Fibroblast of lung (primary cell): ENCODE data around the gene GRAP2. TPM values are rescaled to one million over a fixed set of nuclear protein-coding genes. Genes with fewer than 3 reads are reported as not detected.

Experiments
- DNase-seq, 2 donors: peaks; one replicate each; pipeline versions ENCODE4 v3.0.0 to v3.0.0-alpha.2; 2010; ENCODE audit warnings: low read depth in 2 of 2
- H2AFZ ChIP-seq: 2 replicates; pipeline ENCODE4 v1.5.1; 2012; ENCODE audit warnings: low read length, control low read depth, inconsistent platforms
- H3K27ac ChIP-seq: 2 replicates; pipeline ENCODE4 v1.5.1; 2011; ENCODE audit warnings: low read length, control low read depth; ENCODE audit not compliant: insufficient read depth
- H3K27me3 ChIP-seq: 2 replicates; pipeline ENCODE4 v1.5.1; 2011; ENCODE audit warnings: mild to moderate bottlenecking, low read length; ENCODE audit not compliant: control insufficient read depth, insufficient read depth
- H3K36me3 ChIP-seq: 2 replicates; pipeline ENCODE4 v1.5.1; 2011; ENCODE audit warnings: low read length; ENCODE audit not compliant: control insufficient read depth, insufficient read depth
- H3K4me1 ChIP-seq: 2 replicates; pipeline ENCODE4 v1.5.1; 2011; ENCODE audit warnings: low read length; ENCODE audit not compliant: control insufficient read depth, insufficient read depth; ENCODE audit errors: extremely low read depth
- H3K4me2 ChIP-seq: 2 replicates; pipeline ENCODE4 v1.5.1; 2011; ENCODE audit warnings: low read length, control low read depth; ENCODE audit not compliant: insufficient read depth; ENCODE audit errors: extremely low read depth
- H3K4me3 ChIP-seq, 4 experiments: fragments of 200-600 bp in 1 of 4; sonication (generic) in 1 of 4; replicated peaks in 1 of 4; 2 replicates each; pipeline ENCODE4 v1.5.1; 2011 to 2016; ENCODE audit warnings: low read length in 4 of 4, low read depth in 3 of 4, mild to moderate bottlenecking in 3 of 4, control low read depth in 2 of 4, inconsistent platforms in 1 of 4, mixed read lengths in 1 of 4; ENCODE audit not compliant: insufficient read depth in 1 of 4; ENCODE audit errors: control extremely low read depth in 1 of 4
- H3K79me2 ChIP-seq: 2 replicates; pipeline ENCODE4 v1.5.1; 2012; ENCODE audit warnings: mild to moderate bottlenecking, low read length, inconsistent platforms; ENCODE audit not compliant: control insufficient read depth, insufficient read depth
- H3K9ac ChIP-seq: 2 replicates; pipeline ENCODE4 v1.5.1; 2011; ENCODE audit warnings: mild to moderate bottlenecking, low read length, control low read depth; ENCODE audit not compliant: insufficient read depth
- H3K9me3 ChIP-seq: 2 replicates; pipeline ENCODE4 v1.5.1; 2012; ENCODE audit warnings: low read depth, low read length; ENCODE audit not compliant: control insufficient read depth, insufficient read depth
- H4K20me1 ChIP-seq: 2 replicates; pipeline ENCODE4 v1.5.1; 2011; ENCODE audit warnings: low read length; ENCODE audit not compliant: control insufficient read depth, insufficient read depth; ENCODE audit errors: extremely low read depth
- CTCF ChIP-seq, 2 donors: IDR thresholded peaks in 1 of 2; conservative IDR thresholded peaks in 1 of 2; 1 replicate in 1 of 2; 2 replicates in 1 of 2; pipeline ENCODE4 v1.5.1; 2011 to 2012; ENCODE audit warnings: low read length in 2 of 2, control low read depth in 1 of 2, inconsistent platforms in 1 of 2, low read depth in 1 of 2, mild to moderate bottlenecking in 1 of 2
- EZH2 ChIP-seq: IDR thresholded peaks from 2 replicates; pipeline ENCODE4 v1.5.1; 2012; ENCODE audit warnings: low read length, control low read depth, mild to moderate bottlenecking; ENCODE audit errors: missing control alignments
- polyA plus RNA-seq, 2 donors: library from polyadenylated mRNA; depleted of rRNA in 1 of 2; stranded (reverse) in 1 of 2; unstranded in 1 of 2; fragments of >200 nt; gene quantifications; 2 replicates each; pipeline ENCODE4 v1.2.1, GENCODE V29; 2011 to 2012; ENCODE audit warnings: missing spikeins in 1 of 2
- total RNA-seq: library from RNA; depleted of rRNA; stranded (reverse); fragments of >200 nt; gene quantifications from 2 replicates; pipeline ENCODE4 v1.2.1, GENCODE V29; 2014

Gene GRAP2
- total and polyA plus RNA-seq, 2 donors (not counting 1 experiment from before 2014, with no cell fraction given): not detected

- Histone ChIP-seq H3K9me3 (no peaks in the 10 kb centered on the region), H3K79me2 (no peaks in the 10 kb centered on the region), H3K27ac (no peak overlapping the region), H3K36me3 (no peaks in the 10 kb centered on the region), H3K9ac (no peak overlapping the region), H3K4me3 (no peak overlapping the region), H4K20me1 (no peaks in the 10 kb centered on the region), H2AFZ (no peak overlapping the region), H3K4me1 (no peaks in the 10 kb centered on the region), H3K4me2 (no peak overlapping the region), H3K27me3 (peaks cover 9% of the 10 kb centered on the region)
- TF ChIP-seq EZH2 (no peak), CTCF (conservative IDR thresholded peaks at IDR 0.05 in 1 of 2, IDR thresholded peaks at IDR 0.05 in 1 of 2; ENCODE audit: low read depth in 1 of 2, low read length in 2 of 2) (no peak)
- no peak for DNase-seq
Observed at GRCh38 chr22:39967996-39968972, 67.4 kb downstream of the GRAP2 start.

- H3K27ac ChIP-seq: no peak overlapping the region
- no peak for DNase-seq
- H3K4me2 ChIP-seq: no peak overlapping the region
- no peaks in the 10 kb centered on the region for H3K36me3 ChIP-seq
- H3K9me3 ChIP-seq: no peaks in the 10 kb centered on the region
- no peaks in the 10 kb centered on the region for H3K4me1 ChIP-seq
- peaks cover 16% of the 10 kb centered on the region for H3K27me3 ChIP-seq
- H3K9ac ChIP-seq: no peak overlapping the region
- H4K20me1 ChIP-seq: no peaks in the 10 kb centered on the region
- H3K79me2 ChIP-seq: no peaks in the 10 kb centered on the region
- H2AFZ ChIP-seq: no peak overlapping the region
- H3K4me3 ChIP-seq: no peak overlapping the region
- TF ChIP-seq EZH2: no peak
- no peak for TF ChIP-seq CTCF (conservative IDR thresholded peaks at IDR 0.05 in 1 of 2, IDR thresholded peaks at IDR 0.05 in 1 of 2; ENCODE audit: low read depth in 1 of 2, low read length in 2 of 2)
Observed at GRCh38 chr22:39970742-39971141, 69.9 kb downstream of the GRAP2 start.

GRCh38 chr22:39972641-39973040 is 71.8 kb downstream of the GRAP2 start:
- Histone ChIP-seq H3K9me3 (no peaks in the 10 kb centered on the region), H3K36me3 (no peaks in the 10 kb centered on the region), H3K27ac (no peak overlapping the region), H3K27me3 (peaks cover 16% of the 10 kb centered on the region), H3K4me3 (no peak overlapping the region), H2AFZ (no peak overlapping the region), H3K4me2 (no peak overlapping the region), H4K20me1 (no peaks in the 10 kb centered on the region), H3K4me1 (no peaks in the 10 kb centered on the region), H3K79me2 (no peaks in the 10 kb centered on the region), H3K9ac (no peak overlapping the region)
- TF ChIP-seq CTCF (conservative IDR thresholded peaks at IDR 0.05 in 1 of 2, IDR thresholded peaks at IDR 0.05 in 1 of 2; ENCODE audit: low read depth in 1 of 2, low read length in 2 of 2) (no peak), EZH2 (no peak)
- DNase-seq: no peak
